GM21528 (cell line): ENCODE data around the gene RUBCNL.
"Not testable (repeated sequence)": the region's sequence is repeated elsewhere in the genome, so short reads cannot be mapped to it uniquely, and the experiment has no call there.

Source experiments
- ATAC-seq: cut with Tn5 transposase; IDR thresholded peaks from one replicate; pipeline ENCODE4 v1.9.1; 2021; ENCODE audit warnings: mild to moderate bottlenecking, moderate library complexity; ENCODE audit not compliant: unreplicated experiment, low FRiP score

The RUBCNL gene

DNA sequence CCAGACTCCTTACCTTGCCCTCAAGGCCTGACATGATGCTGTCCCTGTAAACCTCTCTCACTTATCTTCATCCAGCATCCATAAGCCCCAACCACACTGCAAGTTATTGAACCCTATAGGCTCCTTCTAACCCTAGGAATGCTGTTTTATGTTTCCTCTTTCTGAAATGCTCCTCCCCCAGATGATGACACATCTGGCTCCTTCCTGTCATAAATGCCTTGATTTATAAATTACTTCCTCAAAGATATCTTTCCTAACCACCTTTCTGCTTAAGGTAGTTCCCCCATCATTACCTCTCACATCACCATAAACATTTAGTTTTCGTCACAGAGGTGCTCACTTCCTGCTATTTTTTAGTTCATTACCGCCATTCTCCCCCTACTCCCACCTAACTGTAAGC lies 12.3 kb downstream of the RUBCNL start:
- ATAC-seq: no peak

DNA sequence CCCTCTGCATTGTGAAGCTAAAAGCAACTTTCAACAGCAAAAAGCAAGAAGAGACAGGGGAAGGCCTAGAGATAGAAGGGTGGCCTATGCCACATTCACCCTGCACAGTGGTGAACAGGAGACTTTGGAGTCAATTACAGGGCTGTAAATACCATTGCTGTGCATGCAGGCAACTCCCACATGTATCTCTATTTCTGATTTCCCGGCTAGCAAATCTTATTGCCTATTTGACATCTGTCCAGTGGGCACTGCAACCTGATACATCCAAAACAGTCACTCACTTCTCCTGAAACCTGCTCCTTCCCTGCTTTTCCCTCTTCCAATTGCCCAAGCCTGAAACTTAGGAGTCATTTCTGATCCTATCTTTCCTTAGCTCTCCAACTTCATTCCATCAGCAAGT lies 13.4 kb downstream of the RUBCNL start:
- ATAC-seq: no peak

DNA sequence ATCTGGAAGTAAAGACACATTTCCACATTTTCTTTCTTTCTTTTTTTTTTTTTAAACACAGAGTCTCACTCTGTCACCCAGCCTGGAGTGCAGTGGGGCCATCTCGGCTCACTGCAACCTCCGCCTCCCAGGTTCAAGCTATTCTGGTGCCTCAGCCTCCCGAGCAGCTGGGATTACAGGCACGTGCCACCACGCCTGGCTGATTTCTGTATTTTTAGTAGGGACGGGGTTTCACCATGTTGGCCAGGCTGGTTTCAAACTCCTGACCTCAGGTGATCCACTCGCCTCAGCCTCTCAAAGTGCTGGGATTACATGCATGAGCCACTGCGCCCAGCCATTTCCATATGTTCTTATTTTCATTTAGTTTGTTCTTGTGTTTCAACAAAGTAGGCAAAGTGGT lies 14.1 kb downstream of the RUBCNL start:
- not testable (repeated sequence) for ATAC-seq

DNA sequence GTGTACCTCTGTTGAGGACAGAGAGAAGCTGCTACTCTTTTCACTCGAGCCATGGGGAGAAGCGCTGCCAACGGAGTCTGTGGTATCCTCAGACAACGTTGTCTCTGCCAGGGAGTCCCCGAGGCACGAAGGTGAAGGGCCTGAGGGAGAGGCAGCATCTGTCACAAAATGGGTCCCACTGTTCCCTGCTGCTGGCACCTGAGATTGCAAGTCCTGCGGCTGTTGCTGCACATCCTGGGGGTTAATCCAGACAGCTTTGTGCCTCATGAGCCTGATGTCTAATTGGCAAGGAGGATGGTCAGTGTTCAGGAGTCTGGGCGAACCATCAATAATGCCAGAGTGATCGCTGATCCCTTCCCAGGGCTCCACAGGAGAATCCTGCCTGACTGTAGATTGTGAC lies 15.0 kb downstream of the RUBCNL start:
- ATAC-seq: no peak

DNA sequence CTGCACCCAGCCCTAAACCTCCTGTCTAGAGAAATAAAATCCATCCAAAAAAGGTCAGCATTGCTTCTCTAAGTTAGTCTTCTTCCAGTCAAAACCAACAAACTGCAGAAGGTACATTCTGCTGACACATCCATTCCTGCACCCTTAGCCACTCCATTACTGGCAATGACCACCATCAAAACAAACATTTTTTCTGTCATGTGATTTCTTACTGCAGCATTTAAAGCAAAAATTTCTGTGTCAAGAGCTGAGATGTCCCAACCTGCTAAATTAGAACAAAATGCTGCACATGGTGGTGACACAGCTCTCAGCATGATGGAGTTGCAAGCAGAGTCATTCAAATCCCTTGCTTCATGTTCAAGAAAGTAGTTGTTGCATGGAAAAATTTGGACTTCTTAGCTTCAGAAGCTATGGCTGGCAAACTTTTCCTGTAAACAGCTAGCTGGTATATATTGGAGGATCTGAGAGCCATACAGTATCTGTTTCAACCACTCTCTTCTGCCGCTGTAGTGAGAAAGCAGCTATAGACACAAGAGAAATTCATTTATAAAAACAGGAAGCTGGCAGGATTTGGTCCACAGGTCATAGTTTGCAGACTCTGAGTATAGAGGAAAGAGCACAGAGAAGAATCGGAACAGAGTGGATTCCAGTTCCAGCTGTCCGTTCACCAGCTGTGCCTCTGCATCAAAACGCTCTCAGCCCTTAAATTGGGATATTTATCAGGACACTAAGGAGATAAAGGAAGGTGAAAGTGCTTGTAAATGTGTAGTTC lies 17.4 kb downstream of the RUBCNL start:
- ATAC-seq: no peak

DNA sequence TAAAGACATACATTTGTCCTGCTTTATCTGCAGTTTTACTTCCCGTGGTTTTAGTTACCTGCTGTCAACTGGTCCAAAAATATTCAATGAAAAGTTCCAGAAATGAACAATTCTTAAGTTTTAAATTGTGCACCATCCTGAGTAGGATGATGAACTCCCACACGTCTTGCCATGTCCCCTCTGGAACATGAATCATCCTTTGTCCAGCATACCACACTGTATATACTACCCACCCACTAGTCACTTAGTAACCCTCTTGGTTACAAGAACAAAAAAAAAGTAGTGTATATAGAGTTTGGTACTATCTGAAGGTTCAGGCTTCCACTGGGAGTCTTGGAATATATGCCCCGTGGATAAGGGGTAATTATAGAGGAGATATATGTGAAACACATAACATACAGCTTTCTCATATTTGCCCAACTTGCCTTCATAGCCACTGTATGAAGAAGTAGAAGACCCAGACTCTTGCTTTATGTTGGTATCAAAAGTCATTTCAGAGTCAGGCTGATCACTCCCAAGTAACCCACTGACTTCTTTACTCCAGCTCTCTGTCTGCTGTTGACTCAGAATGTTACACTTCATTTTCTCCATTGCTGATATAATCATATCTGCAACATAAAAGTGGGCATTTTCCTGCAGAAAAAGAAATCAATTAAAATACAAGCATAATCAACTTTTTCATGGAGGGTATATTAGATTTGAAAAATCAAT lies 19.3 kb downstream of the RUBCNL start:
- ATAC-seq: no peak

DNA sequence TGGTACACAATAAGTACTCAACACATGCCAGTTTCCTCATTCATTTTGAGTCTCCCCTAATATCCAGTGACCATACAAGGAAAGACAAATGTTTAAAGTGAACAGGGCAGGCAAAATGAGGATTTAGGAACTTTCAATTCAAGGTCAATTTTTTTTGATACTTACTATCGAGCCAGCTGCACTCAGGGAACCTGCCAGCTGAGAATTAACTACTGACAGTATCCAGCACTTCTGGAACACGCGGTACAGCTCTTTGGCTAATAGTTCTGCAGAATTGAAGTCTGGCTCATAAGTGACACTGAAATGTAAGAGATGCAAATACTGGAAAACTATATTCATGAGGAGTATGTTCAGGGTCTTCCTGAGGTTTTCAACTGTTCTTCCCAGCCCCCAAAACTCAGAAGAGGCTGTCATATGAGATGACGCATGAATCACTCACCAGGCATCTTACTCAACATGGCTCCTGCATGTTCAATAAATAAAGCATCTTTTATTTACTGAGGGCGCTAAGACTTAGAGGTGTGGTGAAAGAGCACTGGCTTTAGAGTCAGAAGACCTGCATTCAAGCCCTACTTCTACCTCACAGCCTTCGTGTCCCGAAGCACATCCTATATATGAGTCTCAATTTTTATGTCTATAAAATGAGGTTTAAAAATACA lies 25.6 kb downstream of the RUBCNL start:
- ATAC-seq: no peak

DNA sequence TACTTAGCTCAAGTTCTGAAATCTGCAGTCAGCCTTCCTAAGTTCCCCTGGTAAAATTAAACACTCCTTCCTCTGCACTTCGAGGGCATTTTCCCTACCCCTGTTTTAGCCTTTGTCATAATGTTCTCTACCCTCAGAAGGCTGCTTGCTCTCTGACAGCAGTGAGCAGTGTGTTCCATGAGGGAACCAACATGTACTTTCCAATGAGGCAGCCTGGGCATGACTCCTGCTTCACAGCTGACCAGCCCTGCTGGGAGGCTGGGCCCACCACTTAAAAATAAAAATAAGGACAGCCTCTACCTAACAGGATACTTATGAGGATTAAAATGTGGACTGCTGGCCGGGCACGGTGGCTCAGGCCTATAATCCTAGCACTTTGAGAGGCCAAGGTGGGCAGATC lies 26.4 kb downstream of the RUBCNL start:
- ATAC-seq: no peak

DNA sequence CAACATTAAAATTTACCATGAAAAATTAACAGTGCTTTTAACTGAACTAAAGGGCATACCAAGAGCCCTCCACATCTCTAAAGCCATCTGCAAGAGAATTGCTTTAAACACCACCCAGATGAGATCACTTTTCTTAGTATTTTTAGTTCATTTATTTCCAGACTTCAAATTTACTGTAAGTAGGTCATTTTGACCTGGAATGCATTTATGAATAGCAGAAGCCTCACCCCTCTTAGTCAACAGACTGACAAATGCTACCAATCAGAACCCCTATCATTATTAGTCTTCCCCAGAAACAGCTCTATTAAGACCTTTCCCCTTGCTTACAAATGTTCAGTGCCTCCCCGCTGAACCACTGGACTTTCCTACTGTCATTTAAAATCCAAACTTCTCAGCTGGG lies 27.3 kb downstream of the RUBCNL start:
- no peak for ATAC-seq

DNA sequence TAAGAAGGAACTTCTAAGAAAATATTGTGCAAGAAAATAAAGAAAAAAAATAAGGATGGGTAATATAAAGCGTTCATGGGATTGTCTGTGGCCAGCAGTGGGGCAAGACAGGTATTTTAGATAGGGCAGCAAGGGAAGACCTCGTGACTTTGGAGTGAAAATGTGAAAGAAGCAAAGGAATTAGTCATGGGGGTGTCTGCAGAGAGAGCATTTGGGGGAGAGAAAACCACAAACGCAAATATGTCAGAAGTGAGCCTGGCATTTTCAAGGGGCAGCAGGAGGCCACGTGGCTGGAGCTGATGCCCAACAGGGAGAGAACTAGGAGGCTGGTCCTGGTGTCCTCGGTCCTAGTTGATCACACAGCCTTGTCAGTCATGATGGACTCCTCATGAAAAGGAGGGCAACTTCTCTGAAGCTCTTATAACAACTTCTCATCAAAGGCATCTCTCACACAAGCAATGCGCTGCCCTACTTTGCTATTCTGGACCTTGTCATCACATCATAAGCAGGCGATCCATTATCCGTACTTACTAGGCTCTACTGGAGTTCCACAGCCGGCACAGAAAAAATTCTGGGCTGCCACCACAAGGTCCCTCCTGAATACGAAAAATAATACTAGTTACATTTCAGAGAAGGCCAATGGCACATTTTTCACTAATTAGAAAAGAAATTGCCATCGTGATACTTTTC lies 31.0 kb downstream of the RUBCNL start:
- no peak for ATAC-seq

DNA sequence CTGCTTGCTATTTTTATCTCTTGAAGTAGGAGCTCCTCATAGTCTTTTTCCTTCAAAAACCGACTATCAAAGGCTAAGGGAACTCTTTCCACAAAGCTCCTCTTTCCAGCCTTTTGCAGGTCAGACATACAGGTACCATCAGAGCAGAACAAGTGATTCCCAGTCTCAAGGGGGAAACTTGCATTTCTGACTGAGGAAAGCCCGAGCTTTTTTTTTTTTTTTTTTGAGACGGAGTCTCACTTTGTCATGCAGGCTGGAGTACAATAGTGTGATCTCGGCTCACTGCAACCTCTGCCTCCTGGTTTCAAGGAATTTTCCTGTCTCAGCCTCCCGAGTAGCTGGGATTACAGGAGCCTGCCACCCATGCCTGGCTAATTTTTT lies 32.0 kb downstream of the RUBCNL start:
- no peak for ATAC-seq

DNA sequence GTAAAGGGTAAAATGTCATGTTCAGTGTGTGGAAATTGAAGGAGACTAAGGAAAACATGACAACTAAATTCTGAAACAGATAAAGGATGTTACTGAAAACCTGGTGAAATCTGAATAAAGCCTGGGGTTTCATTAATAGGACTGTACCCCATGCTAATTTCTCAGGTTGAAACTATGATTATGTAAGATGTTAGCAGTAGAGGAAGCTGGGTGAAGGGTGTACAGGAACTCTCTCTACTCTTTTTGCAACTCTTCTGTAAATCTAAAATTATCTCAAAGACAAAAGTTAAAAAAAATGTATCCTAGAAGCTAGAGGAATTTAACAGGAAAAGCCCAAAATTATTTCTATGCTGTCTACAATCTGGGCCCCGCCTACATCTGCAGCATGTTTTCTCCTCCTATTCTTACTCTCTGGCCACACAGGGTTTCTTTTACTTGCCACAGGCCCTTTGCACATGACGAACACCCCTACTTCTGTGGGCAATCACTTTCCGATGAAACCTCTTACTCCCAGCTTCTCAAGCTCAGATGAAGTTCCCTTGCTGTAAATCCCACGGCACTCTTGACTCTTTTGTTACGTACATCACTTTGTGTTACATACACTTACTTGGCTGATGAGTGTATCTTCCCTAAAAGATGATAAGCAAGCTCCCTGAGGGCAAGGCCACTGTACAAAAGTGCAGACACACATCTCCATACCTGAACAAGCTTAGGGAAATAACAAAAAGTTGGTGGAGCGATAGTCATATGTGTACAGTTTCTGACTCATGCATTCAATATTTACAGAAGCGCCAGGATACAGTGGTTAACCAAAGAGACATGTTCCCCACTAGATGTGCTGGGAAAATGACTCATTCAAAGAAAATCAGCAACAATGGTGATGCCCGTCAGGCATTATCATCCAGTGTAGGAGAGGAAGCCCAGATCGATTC lies 32.6 kb downstream of the RUBCNL start:
- no peak for ATAC-seq

DNA sequence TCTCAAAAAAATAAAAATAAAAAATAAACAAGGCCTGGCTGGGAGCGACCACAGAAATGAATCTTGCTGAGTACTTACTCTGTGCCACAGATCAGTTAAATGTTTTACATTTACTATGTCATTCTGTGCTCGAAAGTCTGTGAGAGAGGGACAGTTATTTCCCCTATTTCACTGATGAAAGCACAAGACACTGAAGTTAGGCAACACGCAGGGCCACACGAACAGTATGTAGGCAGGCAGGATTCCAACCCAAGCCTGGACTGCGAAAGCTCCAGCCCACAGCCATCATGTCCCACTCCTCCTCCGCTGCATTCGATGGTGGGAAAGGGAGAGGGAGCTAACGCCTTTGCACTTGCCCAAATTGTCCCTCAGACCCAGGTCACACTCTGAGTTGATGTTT lies 34.2 kb downstream of the RUBCNL start:
- ATAC-seq: no peak

DNA sequence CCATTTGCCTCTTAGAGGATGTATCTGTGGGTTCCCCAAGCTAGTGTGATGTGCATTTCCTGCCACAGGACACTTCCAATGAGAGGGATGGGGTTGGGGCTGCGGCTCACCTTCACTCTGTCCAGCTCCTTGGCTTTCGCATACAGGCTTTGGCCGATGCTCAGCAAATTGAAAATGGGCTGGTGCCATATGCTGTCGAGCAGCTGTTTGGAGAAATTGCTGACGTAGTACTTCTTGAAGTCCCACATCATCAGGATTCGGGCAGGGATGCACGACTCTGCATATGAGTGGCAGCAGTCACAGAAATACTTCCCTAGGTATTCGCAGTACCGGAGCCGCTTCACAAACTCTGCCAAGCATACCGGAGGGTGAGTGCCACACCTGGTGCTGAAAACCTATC lies 37.0 kb downstream of the RUBCNL start:
- ATAC-seq: no peak

DNA sequence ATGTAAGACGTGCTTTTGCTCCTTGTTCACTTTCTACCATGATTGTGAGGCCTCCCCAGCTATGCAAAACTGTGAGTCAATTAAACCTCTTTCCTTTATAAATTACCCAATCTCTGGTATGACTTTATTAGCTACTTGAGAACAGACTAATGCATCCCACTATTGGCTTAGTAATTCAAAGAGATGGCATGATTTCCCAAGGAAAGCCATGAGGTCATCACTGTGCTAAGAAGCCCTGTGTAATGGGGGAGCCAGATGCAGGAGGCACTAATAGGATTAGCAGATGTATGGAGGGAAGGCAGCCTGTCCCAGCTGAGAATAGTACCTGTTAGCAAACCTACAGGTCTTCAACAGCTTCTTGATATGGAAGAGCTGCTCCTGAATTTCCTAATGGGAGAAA lies 38.1 kb downstream of the RUBCNL start:
- no peak for ATAC-seq

DNA sequence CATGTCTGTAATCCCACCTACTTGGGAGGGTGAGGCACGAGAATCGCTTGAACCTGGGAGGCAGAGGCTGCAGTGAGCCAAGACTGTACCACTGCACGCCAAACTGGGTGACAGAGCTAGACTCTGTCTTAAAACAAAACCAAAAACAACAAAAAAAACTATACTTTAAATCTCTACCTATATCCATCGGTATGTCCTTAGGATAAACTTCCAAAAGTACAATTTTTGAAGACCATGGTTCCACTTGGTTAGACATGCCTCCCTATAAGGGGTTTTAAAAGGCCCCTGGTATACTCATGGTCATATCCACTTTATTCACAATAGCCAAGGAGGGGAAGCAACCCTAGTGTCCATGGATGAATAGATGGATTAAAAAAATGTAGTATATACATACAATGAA lies 39.8 kb downstream of the RUBCNL start:
- ATAC-seq: no peak

DNA sequence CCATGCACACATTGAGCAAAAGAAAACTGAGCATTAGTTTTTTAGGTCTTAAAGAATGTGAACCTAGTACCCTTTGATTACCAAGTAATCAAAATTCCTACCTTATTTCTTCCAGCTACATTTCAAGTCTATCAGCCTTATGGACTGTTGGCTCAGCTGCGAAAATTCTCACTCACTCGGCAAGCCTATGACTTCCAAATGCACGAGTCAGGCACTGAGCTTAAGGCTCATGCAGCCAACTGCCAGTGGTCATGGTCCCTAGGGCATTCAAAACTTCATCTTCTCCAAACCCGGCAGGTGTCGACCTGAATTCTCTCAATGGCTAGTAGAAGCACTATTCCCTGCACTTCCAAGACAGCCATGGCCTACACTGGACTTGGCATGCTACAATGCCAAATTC lies 41.2 kb downstream of the RUBCNL start:
- ATAC-seq: no peak

DNA sequence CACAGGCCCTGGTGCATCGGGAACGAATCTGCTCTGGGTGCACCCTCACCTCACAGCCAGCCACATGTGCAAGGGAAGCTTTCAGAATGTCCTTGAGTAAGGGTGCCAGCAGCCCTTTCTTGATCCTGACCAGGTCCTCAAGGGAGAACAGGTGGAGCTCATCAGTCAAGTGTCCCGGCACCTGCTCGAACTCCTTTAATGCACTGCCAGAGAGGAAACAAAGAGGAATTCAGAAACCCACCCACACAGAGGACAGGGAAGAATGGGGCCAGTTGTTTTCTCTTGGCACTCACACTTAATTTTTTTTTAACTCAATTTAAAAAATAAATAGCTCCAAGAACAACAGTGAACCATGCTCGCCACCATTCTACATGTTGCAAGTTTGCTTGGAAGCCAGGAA lies 41.7 kb downstream of the RUBCNL start:
- no peak for ATAC-seq

DNA sequence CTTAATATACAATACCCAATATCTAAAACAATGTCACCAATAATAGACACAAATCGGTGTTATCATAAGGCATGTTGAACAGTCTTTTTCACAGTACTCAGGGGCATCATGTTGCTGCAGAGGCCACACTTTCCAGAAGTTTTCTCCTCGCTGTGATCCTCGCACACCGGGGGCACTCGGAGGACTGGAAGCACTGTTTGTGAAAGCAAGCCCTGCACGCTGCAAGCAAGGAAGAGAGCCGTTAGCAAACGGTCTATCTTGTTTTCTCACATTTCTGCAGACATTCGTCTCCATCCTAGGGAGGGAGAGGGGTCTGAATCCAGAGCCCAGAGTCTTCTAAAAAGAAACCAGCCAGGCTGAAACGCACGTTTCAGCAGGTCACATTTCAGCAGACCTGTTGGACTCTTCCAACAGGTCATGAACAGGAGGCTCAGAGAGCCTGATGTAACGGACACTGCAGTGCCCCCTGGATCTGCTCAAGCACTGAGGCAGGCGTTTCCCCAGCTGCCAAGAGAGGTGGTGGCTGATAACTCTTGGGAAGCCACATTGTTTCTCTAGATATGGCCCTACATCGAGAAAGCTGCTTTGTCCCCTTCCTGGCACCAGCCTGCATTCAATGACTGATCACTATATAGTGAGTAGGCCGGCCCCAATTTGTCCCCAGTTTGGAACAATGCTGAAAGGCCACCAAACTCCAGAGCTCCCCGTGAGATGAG lies 43.6 kb downstream of the RUBCNL start:
- ATAC-seq: no peak

DNA sequence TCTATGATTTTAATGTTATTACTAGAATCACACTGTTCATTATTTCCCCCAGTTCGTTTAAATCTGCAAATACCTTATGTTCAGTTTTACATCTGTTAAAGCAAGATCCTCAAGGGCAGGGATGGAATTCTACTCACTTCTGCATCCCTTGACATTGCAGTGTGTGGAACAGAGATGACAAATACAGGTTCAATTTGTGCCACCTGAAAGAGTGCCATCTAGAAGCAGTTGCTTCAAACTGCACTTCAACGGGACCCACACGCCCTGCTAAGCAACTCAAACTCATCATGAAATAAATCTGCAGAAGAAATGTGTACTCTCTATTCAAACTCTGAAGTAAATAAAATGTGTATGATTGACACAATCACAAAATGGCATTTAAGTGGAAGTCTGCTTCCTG lies 44.5 kb downstream of the RUBCNL start:
- ATAC-seq: no peak
